C4-2B (cell line): ENCODE measurements around the gene FAM229A.

Experiments used
- H3K27ac ChIP-seq: fragments of 450-650 bp; 2 replicates; pipeline ENCODE4 v1.5.1; 2017
- ZFX ChIP-seq: fragments of 450-650 bp; IDR thresholded peaks from 2 replicates; pipeline ENCODE4 v1.6.1; 2017
- TF ChIP-seq, protein P1 (sequence below): fragments of 450-650 bp; conservative IDR thresholded peaks from 2 replicates; pipeline ENCODE4 v1.5.1; 2017; ENCODE audit warnings: mild to moderate bottlenecking

FAM229A gene

DNA sequence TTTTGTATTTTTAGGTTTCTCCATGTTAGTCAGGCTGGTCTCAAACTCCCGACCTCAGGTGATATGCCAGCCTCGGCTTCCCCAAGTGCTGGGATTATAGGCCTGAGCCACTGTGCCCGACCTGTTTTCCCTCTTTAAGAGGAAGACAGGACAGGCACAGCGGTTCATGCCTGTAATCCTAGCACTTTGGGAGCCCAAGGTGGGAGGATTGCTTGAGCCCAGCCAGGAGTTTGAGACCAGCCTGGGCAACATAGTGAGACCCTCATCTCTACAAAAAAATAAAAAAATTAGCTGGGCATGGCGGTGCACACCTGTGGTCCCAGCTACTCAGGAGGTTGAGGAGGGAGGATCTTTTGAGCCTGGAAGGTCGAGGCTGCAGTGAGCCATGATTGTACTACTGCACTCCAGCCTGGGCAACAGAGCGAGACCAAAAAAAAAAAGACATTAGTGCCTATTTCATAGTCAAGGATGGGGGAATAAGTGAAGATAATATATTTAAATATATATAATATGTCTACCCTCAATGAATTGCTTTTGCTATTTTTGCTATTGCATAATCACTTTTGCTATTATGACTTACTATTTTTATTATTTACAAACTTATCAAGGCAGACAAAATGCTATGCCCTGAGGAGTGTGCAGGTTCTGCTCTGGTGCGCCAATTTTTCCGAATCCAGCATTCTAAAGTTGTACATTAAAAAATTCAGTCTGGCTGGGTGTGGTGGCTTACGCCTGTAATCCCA is 44.0 kb downstream of the FAM229A start:
- H3K27ac ChIP-seq, result no peak overlapping the region
- no peak for TF ChIP-seq ZFX
- TF ChIP-seq, protein P1, sequence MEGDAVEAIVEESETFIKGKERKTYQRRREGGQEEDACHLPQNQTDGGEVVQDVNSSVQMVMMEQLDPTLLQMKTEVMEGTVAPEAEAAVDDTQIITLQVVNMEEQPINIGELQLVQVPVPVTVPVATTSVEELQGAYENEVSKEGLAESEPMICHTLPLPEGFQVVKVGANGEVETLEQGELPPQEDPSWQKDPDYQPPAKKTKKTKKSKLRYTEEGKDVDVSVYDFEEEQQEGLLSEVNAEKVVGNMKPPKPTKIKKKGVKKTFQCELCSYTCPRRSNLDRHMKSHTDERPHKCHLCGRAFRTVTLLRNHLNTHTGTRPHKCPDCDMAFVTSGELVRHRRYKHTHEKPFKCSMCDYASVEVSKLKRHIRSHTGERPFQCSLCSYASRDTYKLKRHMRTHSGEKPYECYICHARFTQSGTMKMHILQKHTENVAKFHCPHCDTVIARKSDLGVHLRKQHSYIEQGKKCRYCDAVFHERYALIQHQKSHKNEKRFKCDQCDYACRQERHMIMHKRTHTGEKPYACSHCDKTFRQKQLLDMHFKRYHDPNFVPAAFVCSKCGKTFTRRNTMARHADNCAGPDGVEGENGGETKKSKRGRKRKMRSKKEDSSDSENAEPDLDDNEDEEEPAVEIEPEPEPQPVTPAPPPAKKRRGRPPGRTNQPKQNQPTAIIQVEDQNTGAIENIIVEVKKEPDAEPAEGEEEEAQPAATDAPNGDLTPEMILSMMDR, result no peak

DNA sequence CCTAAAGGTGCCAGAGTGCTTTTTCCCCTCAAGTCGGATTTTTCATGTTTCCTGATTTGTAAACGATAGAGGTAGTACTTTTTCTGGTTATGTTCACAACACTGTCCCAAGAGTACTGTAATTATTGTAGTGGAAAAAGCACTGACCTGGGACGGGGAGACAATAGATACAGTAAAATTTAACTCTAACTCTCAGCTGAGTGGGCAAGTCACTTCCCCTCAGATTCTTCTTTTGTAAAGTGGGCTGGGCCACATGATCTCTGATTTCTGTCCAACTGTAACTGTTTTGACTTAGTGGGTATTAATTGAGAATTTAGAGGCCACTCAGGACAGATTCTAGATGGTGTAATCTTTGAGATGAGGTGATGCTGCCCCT is 45.4 kb downstream of the FAM229A start:
- TF ChIP-seq, protein P1, result no peak
- TF ChIP-seq ZFX, result no peak
- peak overlapping the region; percentile 71 for H3K27ac ChIP-seq

DNA sequence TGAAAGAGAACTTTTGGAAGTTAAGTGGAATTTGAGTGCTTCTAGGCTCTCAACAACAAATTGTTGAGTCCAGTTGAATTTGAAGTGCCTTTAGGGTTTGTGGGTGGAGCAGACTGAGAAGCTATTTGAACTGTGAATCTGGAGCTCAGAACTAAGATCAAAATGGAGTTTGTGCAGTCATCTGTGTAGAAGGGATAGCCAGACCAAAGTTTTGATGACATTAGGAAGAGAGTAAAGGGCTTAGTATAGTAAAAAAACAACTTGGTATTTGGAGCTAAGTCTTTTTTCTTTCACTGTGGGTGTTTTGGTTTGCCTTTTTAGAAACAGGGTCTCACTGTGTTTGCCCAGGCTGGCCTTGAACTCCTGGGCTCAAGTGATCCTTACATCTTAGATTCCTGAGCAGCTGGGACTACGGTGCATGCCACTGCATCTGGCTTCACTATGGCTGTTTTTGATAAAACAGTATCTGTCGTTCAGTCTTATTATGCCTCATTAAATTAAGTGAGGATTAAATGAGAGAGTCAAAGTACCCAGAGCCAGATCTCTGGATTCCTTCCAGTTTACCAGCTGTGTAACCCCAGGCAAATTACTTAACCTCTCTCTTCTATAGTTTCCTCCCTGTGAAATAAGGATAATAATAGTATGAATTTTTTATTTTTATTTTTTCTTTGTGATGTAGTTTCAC is 50.4 kb downstream of the FAM229A start:
- no peak for TF ChIP-seq ZFX
- TF ChIP-seq, protein P1, result no peak
- no peak overlapping the region for H3K27ac ChIP-seq
